A549 (cell line): Measurements from ENCODE around the gene EPHB4. TPM values are rescaled to one million over a fixed set of nuclear protein-coding genes. Genes with fewer than 3 reads are reported as not detected.

ENCODE experiments used
- ATAC-seq, 2 experiments: fragments of 200-7000 bp in 1 of 2; fragments of >200 bp in 1 of 2; cut with Nextera tagmentation in 1 of 2; cut with Tn5 transposase in 1 of 2; 3 replicates each; pipeline versions ENCODE4 v1.8.0 to v1.9.1; 2018 to 2020; ENCODE audit warnings: mild to moderate bottlenecking in 1 of 2, moderate library complexity in 1 of 2
- CTCF ChIA-PET: fragments of 300-600 bp; sonication (Branson Sonifier 250); formaldehyde crosslinking; extraction: SDS; loops from one replicate; lab custom pipeline; 2021; ENCODE audit warnings: antibody characterized with exemption, inconsistent platforms; lab: Yijun Ruan, JAX
- POLR2A ChIA-PET: fragments of 350-600 bp; formaldehyde crosslinking; extraction: SDS; loops from one replicate; lab custom pipeline; 2021; ENCODE audit warnings: antibody characterized with exemption, inconsistent platforms; lab: Yijun Ruan, JAX
- DNase-seq, 2 experiments: peaks; one replicate each; pipeline versions ENCODE4 v3.0.0 to v3.0.0-alpha.2; 2011 to 2016; ENCODE audit warnings: low read depth in 1 of 2, low spot score in 1 of 2
- FAIRE-seq: peaks from 2 replicates; lab custom pipeline; 2011; peaks lifted over from hg19 to GRCh38; lab: Jason Lieb, UNC
- H3K27ac ChIP-seq, 2 experiments: fragments of >200 bp; sonication (Bioruptor Twin); formaldehyde crosslinking; 3 replicates each; pipeline ENCODE4 v1.5.1; 2016 to 2017
- H3K4me1 ChIP-seq: fragments of >200 bp; sonication (Bioruptor Twin); formaldehyde crosslinking; 3 replicates; pipeline ENCODE4 v1.6.1; 2016
- H3K4me2 ChIP-seq: fragments of >200 bp; sonication (Bioruptor Twin); formaldehyde crosslinking; 3 replicates; pipeline ENCODE4 v1.6.1; 2016
- H3K4me3 ChIP-seq: fragments of >200 bp; sonication (Bioruptor Twin); formaldehyde crosslinking; 3 replicates; pipeline ENCODE4 v1.5.1; 2016
- H3K9me3 ChIP-seq: fragments of >200 bp; sonication (Bioruptor Twin); formaldehyde crosslinking; 3 replicates; pipeline ENCODE4 v1.6.1; 2016
- BCL3 ChIP-seq: fragments of >200 bp; sonication (Bioruptor Twin); formaldehyde crosslinking; IDR thresholded peaks from 3 replicates; pipeline ENCODE4 v1.6.1; 2016
- EP300 ChIP-seq, 2 experiments: fragments of >200 bp; sonication (Bioruptor Twin); formaldehyde crosslinking; IDR thresholded peaks; 2 replicates in 1 of 2; 3 replicates in 1 of 2; pipeline ENCODE4 v1.6.1; 2016 to 2017
- GATA3 ChIP-seq: IDR thresholded peaks from 2 replicates; pipeline ENCODE4 v1.6.1; 2012; ENCODE audit warnings: borderline replicate concordance
- HDAC2 ChIP-seq: fragments of 200-600 bp; sonication (generic); IDR thresholded peaks from 2 replicates; pipeline ENCODE4 v1.6.1; 2016
- HMGXB4 ChIP-seq: fragments of 250-450 bp; sonication (Bioruptor Pico); IDR thresholded peaks from 2 replicates; pipeline ENCODE4 v1.5.0; 2021; ENCODE audit warnings: mild to moderate bottlenecking, moderate library complexity, borderline replicate concordance
- HOXB5 ChIP-seq: fragments of 250-450 bp; sonication (Bioruptor Pico); IDR thresholded peaks from 2 replicates; pipeline ENCODE4 v1.5.0; 2020; ENCODE audit warnings: mild to moderate bottlenecking, moderate library complexity
- JUN ChIP-seq, 2 experiments: fragments of >200 bp; sonication (Bioruptor Twin); formaldehyde crosslinking; IDR thresholded peaks; 2 replicates in 1 of 2; 3 replicates in 1 of 2; pipeline ENCODE4 v1.6.1; 2016 to 2017
- JUNB ChIP-seq: fragments of >200 bp; sonication (Bioruptor Twin); formaldehyde crosslinking; IDR thresholded peaks from 2 replicates; pipeline ENCODE4 v1.6.1; 2016
- MAFK ChIP-seq: fragments of 450-650 bp; IDR thresholded peaks from 2 replicates; pipeline ENCODE4 v1.6.1; 2014; ENCODE audit not compliant: partially characterized antibody
- PHF8 ChIP-seq: fragments of 200-600 bp; sonication (generic); IDR thresholded peaks from 2 replicates; pipeline ENCODE4 v1.6.1; 2016; ENCODE audit warnings: low read depth, mild to moderate bottlenecking, antibody characterized with exemption, moderate library complexity, borderline replicate concordance
- POLR2A ChIP-seq: IDR thresholded peaks from 2 replicates; pipeline ENCODE4 v1.6.1; 2012; ENCODE audit warnings: mild to moderate bottlenecking, low read length
- RARB ChIP-seq: fragments of 250-450 bp; sonication (Bioruptor Pico); IDR thresholded peaks from 2 replicates; pipeline ENCODE4 v1.8.0; 2021; ENCODE audit warnings: mild to moderate bottlenecking, moderate library complexity
- RCOR1 ChIP-seq: fragments of 150-350 bp; IDR thresholded peaks from 2 replicates; pipeline ENCODE4 v1.6.1; 2014; ENCODE audit warnings: antibody characterized with exemption, low read length, low read depth
- REST ChIP-seq: fragments of 200-600 bp; sonication (generic); IDR thresholded peaks from 2 replicates; pipeline ENCODE4 v1.6.1; 2016; ENCODE audit warnings: antibody characterized with exemption, mild to moderate bottlenecking, moderate library complexity
- ZNF302 ChIP-seq: fragments of 250-450 bp; sonication (Bioruptor Pico); IDR thresholded peaks from 2 replicates; pipeline ENCODE4 v1.9.0; 2021; ENCODE audit warnings: inconsistent platforms, mild to moderate bottlenecking, moderate library complexity
- WGBS: methylation state at CpG from one replicate; pipeline ENCODE4 v1.1.6; 2017; ENCODE audit errors: missing lambda C conversion rate; 5-methylcytosine and 5-hydroxymethylcytosine counted together
- polyA plus RNA-seq, 4 experiments: library from polyadenylated mRNA; depleted of rRNA in 3 of 4; stranded (reverse); fragments of >200 nt; fragmentation: RNase III in 1 of 4; extraction: RNeasy Plus Mini Kit Qiagen cat#74134 plus additional on column Dnase treatment in 1 of 4; gene quantifications; 2 replicates in 3 of 4; 3 replicates in 1 of 4; pipeline ENCODE4 v1.2.3, GENCODE V29; 2011 to 2017
- TF ChIP-seq, protein P1 (sequence below): fragments of >200 bp; sonication (Bioruptor Twin); formaldehyde crosslinking; IDR thresholded peaks from 3 replicates; pipeline ENCODE4 v1.5.1; 2016

EPHB4 gene
- polyA plus RNA-seq, 2 of the 4 experiments (the other 2 are of a cell fraction): 30.4 to 40.5 TPM

- WGBS: 84% methylated on average over 5 of the region's 6 CpGs
- POLR2A ChIA-PET: interaction anchor here (1.0 to 1.2 kb wide), 3 partner anchors 9 to 64 kb away, joined by 3 to 6 read pairs (median 5); partner anchors contain the start of gene SRRT
These were observed 15.8 kb downstream of the EPHB4 start for GRCh38 chr7:100811480-100811879.

More at GRCh38 chr7:100811480-100811879, 15.8 kb downstream of the EPHB4 start:
- CTCF ChIA-PET: interaction anchor here (0.8 to 16.8 kb wide), 7 partner anchors 10 to 106 kb away, joined by 3 to 317 read pairs (median 9); partner anchors contain the start of genes EPHB4, POP7 and SLC12A9
- Histone ChIP-seq H3K4me3 (no peak overlapping the region), H3K4me1 (peaks cover 13% of the 10 kb centered on the region; the same call in 2 of the 3 replicates), H3K9me3 (no peaks in the 10 kb centered on the region), H3K4me2 (no peak overlapping the region), H3K27ac (no peak overlapping the region)
- no peak for FAIRE-seq
- no peak for DNase-seq
- no peak for TF ChIP-seq RARB (CRISPR knock-in tag)
- no peak for TF ChIP-seq BCL3
- no peak for TF ChIP-seq HMGXB4 (CRISPR knock-in tag)
- no peak for TF ChIP-seq EP300 (IDR thresholded peaks at IDR 0.05)
- no peak for TF ChIP-seq HDAC2
- no peak for TF ChIP-seq REST
- TF ChIP-seq PHF8: no peak
- TF ChIP-seq GATA3: no peak
- TF ChIP-seq, protein P1, sequence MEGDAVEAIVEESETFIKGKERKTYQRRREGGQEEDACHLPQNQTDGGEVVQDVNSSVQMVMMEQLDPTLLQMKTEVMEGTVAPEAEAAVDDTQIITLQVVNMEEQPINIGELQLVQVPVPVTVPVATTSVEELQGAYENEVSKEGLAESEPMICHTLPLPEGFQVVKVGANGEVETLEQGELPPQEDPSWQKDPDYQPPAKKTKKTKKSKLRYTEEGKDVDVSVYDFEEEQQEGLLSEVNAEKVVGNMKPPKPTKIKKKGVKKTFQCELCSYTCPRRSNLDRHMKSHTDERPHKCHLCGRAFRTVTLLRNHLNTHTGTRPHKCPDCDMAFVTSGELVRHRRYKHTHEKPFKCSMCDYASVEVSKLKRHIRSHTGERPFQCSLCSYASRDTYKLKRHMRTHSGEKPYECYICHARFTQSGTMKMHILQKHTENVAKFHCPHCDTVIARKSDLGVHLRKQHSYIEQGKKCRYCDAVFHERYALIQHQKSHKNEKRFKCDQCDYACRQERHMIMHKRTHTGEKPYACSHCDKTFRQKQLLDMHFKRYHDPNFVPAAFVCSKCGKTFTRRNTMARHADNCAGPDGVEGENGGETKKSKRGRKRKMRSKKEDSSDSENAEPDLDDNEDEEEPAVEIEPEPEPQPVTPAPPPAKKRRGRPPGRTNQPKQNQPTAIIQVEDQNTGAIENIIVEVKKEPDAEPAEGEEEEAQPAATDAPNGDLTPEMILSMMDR: no peak
- TF ChIP-seq JUN (IDR thresholded peaks at IDR 0.05): no peak
- TF ChIP-seq POLR2A: no peak
- no peak for TF ChIP-seq MAFK
- no peak for TF ChIP-seq RCOR1
- TF ChIP-seq JUNB: no peak
- TF ChIP-seq ZNF302 (CRISPR knock-in tag): no peak
- TF ChIP-seq HOXB5 (CRISPR knock-in tag): no peak
- ATAC-seq: no peak
